Parathyroid adenoma (tissue), 2 donors: ENCODE measurements around the gene ITGB5.

ENCODE experiments used
- H2AFZ ChIP-seq: fragments of 300-600 bp; sonication (generic); one replicate; pipeline ENCODE4 v1.7.0; 2017; ENCODE audit warnings: antibody characterized with exemption, mild to moderate bottlenecking
- H3K27ac ChIP-seq: fragments of 300-600 bp; sonication (generic); one replicate; pipeline ENCODE4 v1.7.0; 2017
- H3K27me3 ChIP-seq: fragments of 300-600 bp; sonication (generic); one replicate; pipeline ENCODE4 v1.7.0; 2017; ENCODE audit warnings: low read length; ENCODE audit not compliant: control insufficient read depth, insufficient read depth
- H3K36me3 ChIP-seq: fragments of 300-600 bp; sonication (generic); one replicate; pipeline ENCODE4 v1.7.0; 2017; ENCODE audit warnings: low read length; ENCODE audit not compliant: control insufficient read depth, insufficient read depth
- H3K4me1 ChIP-seq: fragments of 300-600 bp; sonication (generic); one replicate; pipeline ENCODE4 v1.7.0; 2017; ENCODE audit warnings: control low read depth
- H3K4me2 ChIP-seq: fragments of 300-600 bp; sonication (generic); one replicate; pipeline ENCODE4 v1.7.0; 2017; ENCODE audit warnings: low read length
- H3K4me3 ChIP-seq: fragments of 300-600 bp; sonication (generic); one replicate; pipeline ENCODE4 v1.7.0; 2017; ENCODE audit warnings: low read depth, low read length
- H3K79me2 ChIP-seq: fragments of 300-600 bp; sonication (generic); one replicate; pipeline ENCODE4 v1.7.0; 2017; ENCODE audit warnings: control low read depth
- H3K9ac ChIP-seq: fragments of 300-600 bp; sonication (generic); one replicate; pipeline ENCODE4 v1.7.0; 2017; ENCODE audit warnings: mild to moderate bottlenecking
- H3K9me3 ChIP-seq: fragments of 300-600 bp; sonication (generic); one replicate; pipeline ENCODE4 v1.7.0; 2017; ENCODE audit warnings: low read length; ENCODE audit not compliant: control insufficient read depth
- TF ChIP-seq, protein P1 (sequence below): fragments of 300-600 bp; sonication (generic); IDR thresholded peaks from one replicate; pipeline ENCODE4 v1.7.0; 2017; ENCODE audit warnings: antibody characterized with exemption, mild to moderate bottlenecking
- donor health status: primary hyperparathyroidism.

ITGB5 gene

DNA sequence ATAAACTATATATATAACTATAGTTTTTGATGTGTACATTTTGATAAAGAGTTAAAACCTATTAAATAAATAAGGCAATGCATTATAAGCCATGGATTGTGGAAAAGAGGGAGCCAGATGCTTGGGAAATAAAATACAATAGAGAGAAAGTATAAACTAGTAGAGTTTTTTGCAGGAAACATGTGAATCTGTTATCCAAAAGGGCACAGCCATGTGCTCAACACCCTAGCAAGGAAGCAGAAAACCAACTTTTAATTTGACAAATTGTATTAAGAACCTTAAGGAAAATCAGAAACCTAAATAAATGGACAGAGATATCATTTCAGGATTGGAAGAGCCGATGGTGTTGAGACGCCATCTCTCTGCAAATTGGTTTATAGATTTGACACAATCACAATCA lies 63.5 kb downstream of the ITGB5 start:
- H3K4me2 ChIP-seq: no peak overlapping the region
- H2AFZ ChIP-seq: no peak overlapping the region
- no peak overlapping the region for H3K9ac ChIP-seq
- H3K36me3 ChIP-seq: no peaks in the 10 kb centered on the region
- H3K27ac ChIP-seq: no peak overlapping the region
- no peak overlapping the region for H3K4me3 ChIP-seq
- no peaks in the 10 kb centered on the region for H3K4me1 ChIP-seq
- no peaks in the 10 kb centered on the region for H3K27me3 ChIP-seq
- no peaks in the 10 kb centered on the region for H3K9me3 ChIP-seq
- TF ChIP-seq, protein P1, sequence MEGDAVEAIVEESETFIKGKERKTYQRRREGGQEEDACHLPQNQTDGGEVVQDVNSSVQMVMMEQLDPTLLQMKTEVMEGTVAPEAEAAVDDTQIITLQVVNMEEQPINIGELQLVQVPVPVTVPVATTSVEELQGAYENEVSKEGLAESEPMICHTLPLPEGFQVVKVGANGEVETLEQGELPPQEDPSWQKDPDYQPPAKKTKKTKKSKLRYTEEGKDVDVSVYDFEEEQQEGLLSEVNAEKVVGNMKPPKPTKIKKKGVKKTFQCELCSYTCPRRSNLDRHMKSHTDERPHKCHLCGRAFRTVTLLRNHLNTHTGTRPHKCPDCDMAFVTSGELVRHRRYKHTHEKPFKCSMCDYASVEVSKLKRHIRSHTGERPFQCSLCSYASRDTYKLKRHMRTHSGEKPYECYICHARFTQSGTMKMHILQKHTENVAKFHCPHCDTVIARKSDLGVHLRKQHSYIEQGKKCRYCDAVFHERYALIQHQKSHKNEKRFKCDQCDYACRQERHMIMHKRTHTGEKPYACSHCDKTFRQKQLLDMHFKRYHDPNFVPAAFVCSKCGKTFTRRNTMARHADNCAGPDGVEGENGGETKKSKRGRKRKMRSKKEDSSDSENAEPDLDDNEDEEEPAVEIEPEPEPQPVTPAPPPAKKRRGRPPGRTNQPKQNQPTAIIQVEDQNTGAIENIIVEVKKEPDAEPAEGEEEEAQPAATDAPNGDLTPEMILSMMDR: no peak
- H3K79me2 ChIP-seq: no peaks in the 10 kb centered on the region

DNA sequence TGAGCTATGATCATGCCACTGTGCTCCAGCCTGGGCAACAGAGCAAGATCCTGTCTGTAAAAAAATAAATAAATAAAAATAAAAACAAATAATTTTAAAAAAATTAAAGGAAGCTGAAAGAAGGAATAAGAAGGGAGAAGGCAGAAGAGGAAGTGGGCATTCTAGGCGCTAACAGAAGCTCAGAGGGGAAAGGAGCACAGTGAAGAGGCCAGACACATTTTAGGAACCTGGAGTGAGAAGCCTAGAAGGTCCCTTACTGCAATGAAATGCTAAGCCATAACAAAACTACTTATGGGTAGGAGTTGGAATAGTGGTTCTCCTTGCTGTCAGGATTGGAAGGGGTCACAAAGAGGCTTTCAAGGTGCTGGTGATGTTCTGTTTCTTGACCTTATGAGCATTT lies 64.0 kb downstream of the ITGB5 start:
- H3K4me2 ChIP-seq: no peak overlapping the region
- H3K9ac ChIP-seq: no peak overlapping the region
- no peak overlapping the region for H3K4me3 ChIP-seq
- no peak overlapping the region for H3K27ac ChIP-seq
- H3K4me1 ChIP-seq: no peaks in the 10 kb centered on the region
- no peaks in the 10 kb centered on the region for H3K79me2 ChIP-seq
- H2AFZ ChIP-seq: no peak overlapping the region
- TF ChIP-seq, protein P1: no peak
- H3K27me3 ChIP-seq: no peaks in the 10 kb centered on the region
- H3K9me3 ChIP-seq: no peaks in the 10 kb centered on the region
- no peaks in the 10 kb centered on the region for H3K36me3 ChIP-seq

DNA sequence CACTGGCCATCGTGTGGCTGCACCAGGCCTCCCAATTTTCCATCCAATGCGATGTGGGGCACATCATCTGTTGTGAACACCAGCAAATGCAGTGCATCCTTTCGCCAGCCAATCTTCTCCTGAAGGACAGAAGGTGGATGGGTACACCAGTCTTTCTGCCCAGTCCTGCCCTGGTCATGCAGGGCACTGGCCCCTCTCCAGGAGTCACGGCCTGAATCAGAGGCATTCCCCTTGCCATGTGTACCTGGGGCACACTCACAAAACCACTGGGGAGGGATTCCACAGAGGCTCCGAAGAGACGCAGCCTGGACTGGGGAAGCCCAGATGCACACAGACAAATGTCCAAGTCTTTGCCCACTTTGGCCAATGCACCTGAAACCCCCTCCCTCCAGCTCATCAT lies 65.8 kb downstream of the ITGB5 start:
- Histone ChIP-seq H3K4me2 (no peak overlapping the region), H3K27me3 (no peaks in the 10 kb centered on the region), H3K4me3 (no peak overlapping the region), H3K36me3 (no peaks in the 10 kb centered on the region), H3K9ac (no peak overlapping the region), H3K79me2 (no peaks in the 10 kb centered on the region), H3K4me1 (no peaks in the 10 kb centered on the region), H3K27ac (no peak overlapping the region), H2AFZ (no peak overlapping the region), H3K9me3 (no peaks in the 10 kb centered on the region)
- TF ChIP-seq, protein P1: no peak

DNA sequence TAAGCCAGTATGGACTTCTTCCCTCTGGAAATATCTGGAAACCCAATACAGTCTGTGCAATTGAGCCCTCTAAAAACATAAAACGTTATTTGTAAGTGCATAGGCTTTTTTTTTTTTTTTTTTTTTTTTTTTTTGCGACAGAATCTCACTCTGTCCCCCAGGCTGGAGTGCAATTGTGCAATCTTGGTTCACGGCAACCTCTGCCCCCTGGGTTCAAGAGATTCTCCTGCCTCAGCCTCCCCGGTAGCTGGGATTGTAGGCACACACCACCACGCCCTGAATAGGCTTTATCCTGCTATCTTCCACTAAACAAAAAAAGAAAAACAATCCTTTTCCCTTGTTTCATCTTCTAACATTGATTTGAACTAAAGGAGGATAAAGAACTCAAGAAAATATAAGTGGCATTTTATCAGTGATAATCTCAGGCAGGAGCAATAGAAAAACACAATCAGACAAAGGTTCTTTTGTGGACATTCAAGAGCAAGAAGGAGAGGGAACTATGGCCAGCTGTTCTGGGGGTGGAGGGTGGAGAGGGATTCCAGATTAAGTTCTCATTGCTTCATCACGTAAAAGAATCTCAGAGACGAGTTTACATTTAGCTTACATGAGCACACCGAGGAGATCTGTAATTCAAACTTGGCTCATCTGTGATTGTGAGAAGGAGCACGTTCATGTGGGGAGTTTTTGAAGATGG lies 68.6 kb downstream of the ITGB5 start:
- no peaks in the 10 kb centered on the region for H3K36me3 ChIP-seq
- H3K9ac ChIP-seq: no peak overlapping the region

More for the DNA sequence above, 68.6 kb downstream of the ITGB5 start:
- no peaks in the 10 kb centered on the region for H3K9me3 ChIP-seq
- no peaks in the 10 kb centered on the region for H3K27me3 ChIP-seq
- H3K4me3 ChIP-seq: no peak overlapping the region
- H2AFZ ChIP-seq: no peak overlapping the region
- H3K79me2 ChIP-seq: no peaks in the 10 kb centered on the region
- peaks cover 3% of the 10 kb centered on the region for H3K4me1 ChIP-seq
- TF ChIP-seq, protein P1: no peak
- no peak overlapping the region for H3K4me2 ChIP-seq
- no peak overlapping the region for H3K27ac ChIP-seq
